K562 (cell line): ENCODE measurements around the gene FLCN. TPM values are rescaled to one million over a fixed set of nuclear protein-coding genes. Genes with fewer than 3 reads are reported as not detected.
A peak's percentile ranks its signal among the peaks of the same experiment; 100 is the strongest.
"Not testable (repeated sequence)": the region's sequence is repeated elsewhere in the genome, so short reads cannot be mapped to it uniquely, and the experiment has no call there.

Source experiments
- ATAC-seq: fragments of 200-7000 bp; cut with Tn5 transposase; 3 replicates; pipeline ENCODE4 v1.9.1; 2020; ENCODE audit warnings: moderate library complexity
- BruUV-seq: library from RNA; stranded (reverse); fragments of 400-500 nt; replicated peaks from 2 replicates; lab custom pipeline; 2021; lab: Mats Ljungman, UMichigan
- CTCF ChIA-PET: fragments of 300-600 bp; formaldehyde crosslinking; extraction: SDS; loops from one replicate; lab custom pipeline; 2021; ENCODE audit warnings: low intra/inter-chr PET ratio; lab: Yijun Ruan, JAX
- POLR2A ChIA-PET: fragments of 300-600, 350-650 bp; sonication (Branson Sonifier 250); formaldehyde crosslinking; extraction: SDS; loops from one replicate; lab custom pipeline; 2021; ENCODE audit warnings: antibody characterized with exemption, inconsistent platforms; lab: Yijun Ruan, JAX
- DNase-seq, 4 experiments: peaks; one replicate each; pipeline versions ENCODE4 v3.0.0 to v3.0.0-alpha.2; 2011 to 2018; ENCODE audit warnings: low spot score in 3 of 4, mixed read lengths in 3 of 4; ENCODE audit errors: extremely low read depth in 1 of 4
- FAIRE-seq: peaks from 2 replicates; lab custom pipeline; 2011; peaks lifted over from hg19 to GRCh38; lab: Jason Lieb, UNC
- H2AFZ ChIP-seq: 2 replicates; pipeline ENCODE4 v1.6.0; 2011; ENCODE audit warnings: low read depth, low read length, control low read depth, inconsistent platforms
- H3K27ac ChIP-seq: fragments of 200-600 bp; 3 replicates; pipeline ENCODE4 v1.8.0; 2011; ENCODE audit warnings: low read depth, mild to moderate bottlenecking, control low read depth, inconsistent platforms, low read length, moderate library complexity, mixed read lengths; ENCODE audit errors: extremely low read depth
- H3K27me3 ChIP-seq, 2 experiments: fragments of 300-600 bp in 1 of 2; 2 replicates in 1 of 2; 3 replicates in 1 of 2; pipeline versions ENCODE4 v1.6.0 to v1.8.0; 2011; ENCODE audit warnings: inconsistent platforms in 2 of 2, low read length in 2 of 2, mild to moderate bottlenecking in 1 of 2, mixed read lengths in 1 of 2, moderate library complexity in 1 of 2; ENCODE audit not compliant: control insufficient read depth in 2 of 2, insufficient read depth in 2 of 2
- H3K36me3 ChIP-seq: fragments of 300-600 bp; 3 replicates; pipeline ENCODE4 v1.8.0; 2011; ENCODE audit warnings: mild to moderate bottlenecking, low read length, inconsistent platforms; ENCODE audit not compliant: control insufficient read depth, insufficient read depth
- H3K4me1 ChIP-seq, 2 experiments: fragments of 200-600 bp in 1 of 2; replicated peaks in 1 of 2; 2 replicates in 1 of 2; 3 replicates in 1 of 2; pipeline versions ENCODE4 v1.5.1 to v1.8.0; 2011; ENCODE audit warnings: inconsistent platforms in 2 of 2, low read length in 2 of 2, mild to moderate bottlenecking in 1 of 2, mixed read lengths in 1 of 2, moderate library complexity in 1 of 2; ENCODE audit not compliant: control insufficient read depth in 2 of 2, insufficient read depth in 2 of 2
- H3K4me2 ChIP-seq: 2 replicates; pipeline ENCODE4 v1.6.1; 2011; ENCODE audit warnings: low read length, control low read depth, inconsistent platforms, mixed read lengths; ENCODE audit not compliant: insufficient read depth
- H3K4me3 ChIP-seq: fragments of 200-600 bp; sonication (generic), shearing (Covaris generic); 2 replicates; pipeline ENCODE4 v1.5.1; 2016; ENCODE audit warnings: control low read depth, inconsistent platforms
- H3K79me2 ChIP-seq: fragments of 200-600 bp; 3 replicates; pipeline ENCODE4 v1.8.0; 2011; ENCODE audit warnings: low read length, inconsistent platforms; ENCODE audit not compliant: control insufficient read depth, insufficient read depth
- H3K9ac ChIP-seq, 2 experiments: 2 replicates each; pipeline versions ENCODE4 v1.6.0 to v1.6.1; 2011; ENCODE audit warnings: low read depth in 2 of 2, low read length in 2 of 2, control low read depth in 1 of 2, inconsistent platforms in 1 of 2, mild to moderate bottlenecking in 1 of 2, mixed read lengths in 1 of 2; ENCODE audit not compliant: insufficient read depth in 1 of 2
- H3K9me1 ChIP-seq: one replicate; pipeline ENCODE4 v1.6.0; 2011; ENCODE audit warnings: inconsistent platforms, mild to moderate bottlenecking, low read length, moderate library complexity; ENCODE audit not compliant: control insufficient read depth, insufficient read depth
- H3K9me3 ChIP-seq: replicated peaks from 2 replicates; pipeline ENCODE4 v1.5.1; 2011; ENCODE audit warnings: low read depth, low read length, inconsistent platforms; ENCODE audit not compliant: control insufficient read depth, insufficient read depth
- H4K20me1 ChIP-seq: replicated peaks from 2 replicates; pipeline ENCODE4 v1.6.1; 2011; ENCODE audit warnings: low read length, inconsistent platforms, mixed read lengths; ENCODE audit not compliant: control insufficient read depth, insufficient read depth
- ATF7 ChIP-seq: fragments of 450-650 bp; IDR thresholded peaks from 2 replicates; pipeline ENCODE4 v1.7.1; 2014; ENCODE audit warnings: mild to moderate bottlenecking, moderate library complexity
- DEAF1 ChIP-seq: fragments of 450-650 bp; formaldehyde crosslinking; IDR thresholded peaks from 2 replicates; pipeline ENCODE4 v1.4.0; 2020; ENCODE audit warnings: mild to moderate bottlenecking, moderate library complexity
- DIDO1 ChIP-seq: fragments of 450-650 bp; IDR thresholded peaks from 2 replicates; pipeline ENCODE4 v1.6.1; 2016; ENCODE audit warnings: low read depth, missing biosample characterization, missing genetic modification characterization
- ELF4 ChIP-seq: fragments of 450-650 bp; formaldehyde crosslinking; IDR thresholded peaks from 2 replicates; pipeline ENCODE4 v1.4.0; 2022; ENCODE audit warnings: missing genetic modification characterization
- FOXP1 ChIP-seq: sonication (generic); formaldehyde crosslinking; IDR thresholded peaks from 2 replicates; pipeline ENCODE4 v1.8.0; 2022; ENCODE audit warnings: mild to moderate bottlenecking, missing genetic modification reagents
- MLLT1 ChIP-seq, 2 experiments: fragments of 450-650 bp; IDR thresholded peaks; 2 replicates each; pipeline ENCODE4 v1.6.1; 2016
- USF1 ChIP-seq: sonication (generic); formaldehyde crosslinking; IDR thresholded peaks from 2 replicates; pipeline ENCODE4 v1.9.0; 2022; ENCODE audit warnings: mild to moderate bottlenecking, missing genetic modification reagents
- ZNF121 ChIP-seq: sonication (generic); formaldehyde crosslinking; conservative IDR thresholded peaks from 2 replicates; pipeline ENCODE4 v1.8.0; 2022; ENCODE audit warnings: missing genetic modification reagents
- ZNF408 ChIP-seq: fragments of 250-450 bp; sonication (Bioruptor Pico); IDR thresholded peaks from 2 replicates; pipeline ENCODE4 v1.4.0; 2020; ENCODE audit warnings: low read depth, mild to moderate bottlenecking, moderate library complexity
- WGBS: fragments of 100-300 bp; shearing (Covaris generic); methylation state at CpG from one replicate; pipeline ENCODE4 v1.1.6; 2016; ENCODE audit warnings: low coverage, mixed read lengths; ENCODE audit not compliant: insufficient coverage; ENCODE audit errors: missing lambda C conversion rate; 5-methylcytosine and 5-hydroxymethylcytosine counted together
- in situ Hi-C: fragments of 300-500 bp; cut with MboI; formaldehyde crosslinking; loops from 4 replicates; pipeline ENCODE4 v1.15.0; 2018; ENCODE audit warnings: inconsistent platforms, mixed read lengths
- intact Hi-C: fragments of 100-400 bp; cut with micrococcal nuclease; formaldehyde crosslinking; loops from 2 replicates; pipeline ENCODE4 v1.14.2; 2022
- polyA plus RNA-seq, 8 experiments: library from polyadenylated mRNA; depleted of rRNA in 4 of 8; stranded (reverse) in 5 of 8; unstranded in 3 of 8; fragments of >200 nt; fragmentation: Nextera tagmentation in 2 of 8; fragmentation: Illumina TruSeq in 1 of 8; extraction: Ambion mirVana in 2 of 8; extraction: Trizol in 1 of 8; gene quantifications; 2 replicates each; pipeline versions ENCODE4 v1.2.1 to v1.2.3, GENCODE V29; 2011 to 2014; ENCODE audit warnings: inconsistent platforms in 1 of 8, missing spikeins in 1 of 8
- total RNA-seq, 7 experiments: library from RNA; depleted of rRNA in 6 of 7; stranded (reverse); fragments of >200 nt in 6 of 7; fragmentation: Illumina TruSeq in 2 of 7; extraction: Trizol in 2 of 7; gene quantifications; 2 replicates each; pipeline versions ENCODE4 v1.2.1 to v1.2.3, GENCODE V29; 2011 to 2021; ENCODE audit warnings: low replicate concordance in 1 of 7

Gene FLCN
- total and polyA plus RNA-seq, 9 of the 15 experiments (the other 6 are each of a cell fraction or from before 2014, with no cell fraction given), result 1.6 to 33.5 (median 10.9) TPM

- in situ Hi-C loops, FAIRE-seq, BruUV-seq, H4K20me1 ChIP-seq, H3K27ac ChIP-seq, CTCF ChIA-PET, ATAC-seq, DNase-seq, H2AFZ ChIP-seq, H3K27me3 ChIP-seq, intact Hi-C loops, H3K9me3 ChIP-seq, H3K4me3 ChIP-seq, H3K9me1 ChIP-seq: not testable (repeated sequence)
- POLR2A ChIA-PET, result interaction anchor here (0.6 to 2.3 kb wide), 3 partner anchors 11 to 108 kb away, joined by 3 to 7 read pairs (median 4); no protein-coding TSS in a partner anchor
- Histone ChIP-seq H3K36me3 (peaks cover 59% of the 10 kb centered on the region; the same call in 2 of the 3 replicates), H3K79me2 (peaks cover 81% of the 10 kb centered on the region), H3K4me1 (peaks cover 14 to 20% of the 10 kb centered on the region in 2 experiments; a peak in 4 of 5 replicates), H3K4me2 (peak overlapping the region; percentile 65; the same call in 1 of the 2 replicates), H3K9ac (peak overlapping the region in 1 of 2 experiments; percentile 80; a peak in 1 of 4 replicates)
- whole genome bisulfite sequencing, result 79% methylated on average over 4 of the region's 5 CpGs
- peak; percentile 75 for TF ChIP-seq ZNF121
Observed at GRCh38 chr17:17277431-17277830, 40.5 kb upstream of the FLCN start.

- H3K79me2 ChIP-seq, result peaks cover 78% of the 10 kb centered on the region
- POLR2A ChIA-PET, result interaction anchor here (0.6 to 0.8 kb wide), 2 partner anchors 22 to 31 kb away, joined by 3 to 4 read pairs; no protein-coding TSS in a partner anchor
- CTCF ChIA-PET, result no interaction called here
- H3K9ac ChIP-seq, result no peak overlapping the region
- peaks cover 10 to 14% of the 10 kb centered on the region in 2 experiments; a peak in 4 of 5 replicates for H3K4me1 ChIP-seq
- H3K27ac ChIP-seq, result no peak overlapping the region
- TF ChIP-seq DEAF1 (CRISPR knock-in tag) (no peak), DIDO1 (tag) (no peak), ELF4 (CRISPR knock-in tag) (no peak), MLLT1 (IDR thresholded peaks at IDR 0.05) (no peak), FOXP1 (CRISPR knock-in tag) (no peak), ZNF408 (CRISPR knock-in tag) (no peak), ATF7 (no peak), USF1 (CRISPR knock-in tag) (no peak)
- TF ChIP-seq, all 486 proteins: peak for 0
- DNase-seq (no peak), FAIRE-seq (no peak), ATAC-seq (no peak)
- Histone ChIP-seq H3K9me3 (no peaks in the 10 kb centered on the region), H3K4me2 (no peak overlapping the region), H3K4me3 (no peak overlapping the region), H2AFZ (no peak overlapping the region), H3K9me1 (no peaks in the 10 kb centered on the region), H4K20me1 (peaks cover 7% of the 10 kb centered on the region; the same call in 1 of the 2 replicates), H3K27me3 (no peaks in the 10 kb centered on the region), H3K36me3 (peaks cover 70% of the 10 kb centered on the region; the same call in 2 of the 3 replicates)
- 70% methylated on average over 6 of the region's 6 CpGs for WGBS
- intact Hi-C loops, result no loop called here
- in situ Hi-C loops, result no loop called here
- no TSS peak for BruUV-seq
Observed at GRCh38 chr17:17275971-17276370, 39.0 kb upstream of the FLCN start.
